Activated T-cell treated with anti-CD3 and anti-CD28 coated beads for 48 hours (primary cell): Measurements from ENCODE around the gene THADA.
"Not testable (repeated sequence)": the region's sequence is repeated elsewhere in the genome, so short reads cannot be mapped to it uniquely, and the experiment has no call there.

ENCODE experiments used
- DNase-seq: peaks from one replicate; pipeline ENCODE4 v3.0.0-alpha.2; 2020; ENCODE audit warnings: low read depth

The THADA gene

GRCh38 chr2:43410055-43410604 lies 185.7 kb downstream of the THADA start:
- DNase-seq: no peak

- DNase-seq: no peak
These were observed 187.3 kb downstream of the THADA start for GRCh38 chr2:43408407-43409160.

- no peak for DNase-seq
These were observed 187.9 kb downstream of the THADA start for GRCh38 chr2:43407935-43408334.

- DNase-seq: no peak
These were observed 189.1 kb downstream of the THADA start for GRCh38 chr2:43406651-43407279.

GRCh38 chr2:43405829-43406228 lies 190.0 kb downstream of the THADA start:
- DNase-seq: no peak

- no peak for DNase-seq
These were observed 193.3 kb downstream of the THADA start for GRCh38 chr2:43402452-43402937.

GRCh38 chr2:43402002-43402401 lies 193.8 kb downstream of the THADA start:
- DNase-seq: peak; percentile 21

- no peak for DNase-seq
These were observed 195.3 kb downstream of the THADA start for GRCh38 chr2:43400508-43400907.

GRCh38 chr2:43399515-43400264 lies 196.1 kb downstream of the THADA start:
- DNase-seq: no peak

- DNase-seq: no peak
These were observed 196.7 kb downstream of the THADA start for GRCh38 chr2:43399098-43399497.

GRCh38 chr2:43397821-43398220 lies 198.0 kb downstream of the THADA start:
- DNase-seq: no peak

GRCh38 chr2:43397411-43397810 lies 198.4 kb downstream of the THADA start:
- no peak for DNase-seq

GRCh38 chr2:43396344-43396743 lies 199.5 kb downstream of the THADA start:
- DNase-seq: not testable (repeated sequence)

GRCh38 chr2:43393918-43394317 lies 201.9 kb downstream of the THADA start:
- DNase-seq: no peak

- no peak for DNase-seq
These were observed 204.0 kb downstream of the THADA start for GRCh38 chr2:43391878-43392215.

- DNase-seq: no peak
These were observed 204.5 kb downstream of the THADA start for GRCh38 chr2:43391201-43391877.

GRCh38 chr2:43389581-43390466 lies 206.0 kb downstream of the THADA start:
- DNase-seq: no peak

GRCh38 chr2:43388371-43388770 lies 207.5 kb downstream of the THADA start:
- no peak for DNase-seq

- no peak for DNase-seq
These were observed 208.5 kb downstream of the THADA start for GRCh38 chr2:43387092-43388062.

- DNase-seq: not testable (repeated sequence)
These were observed 209.2 kb downstream of the THADA start for GRCh38 chr2:43386679-43387078.
